SK-N-SH (cell line): ENCODE measurements around the gene TFPI. TPM values are rescaled to one million over a fixed set of nuclear protein-coding genes. Genes with fewer than 3 reads are reported as not detected.

ENCODE experiments used
- CTCF ChIA-PET: fragments of 300-600, 350-600 bp; formaldehyde crosslinking; extraction: SDS; loops from one replicate; lab custom pipeline; 2021; lab: Yijun Ruan, JAX
- POLR2A ChIA-PET: fragments of 350-600 bp; sonication (Branson Sonifier 250); formaldehyde crosslinking; extraction: SDS; loops from one replicate; lab custom pipeline; 2020; ENCODE audit warnings: antibody characterized with exemption, inconsistent platforms; lab: Yijun Ruan, JAX
- DNase-seq: peaks from one replicate; pipeline ENCODE4 v3.0.0; 2012
- H2AFZ ChIP-seq: fragments of 200-600 bp; sonication (generic); 2 replicates; pipeline ENCODE4 v1.8.1; 2016; ENCODE audit warnings: antibody characterized with exemption, mild to moderate bottlenecking, low read depth
- H3F3A ChIP-seq: fragments of 200-600 bp; sonication (generic); replicated peaks from 2 replicates; pipeline ENCODE3; 2016; ENCODE audit warnings: antibody characterized with exemption, mild to moderate bottlenecking; ENCODE audit not compliant: insufficient read depth
- H3K27ac ChIP-seq, 2 experiments: fragments of 200-500 bp in 1 of 2; fragments of 200-600 bp in 1 of 2; sonication (Bioruptor generic) in 1 of 2; sonication (generic), shearing (Covaris generic) in 1 of 2; 2 replicates each; pipeline versions ENCODE4 v1.5.1 to v1.6.1; 2014 to 2016; ENCODE audit warnings: low read depth in 2 of 2, inconsistent platforms in 1 of 2, low read length in 1 of 2, mild to moderate bottlenecking in 1 of 2, mixed read lengths in 1 of 2
- H3K27me3 ChIP-seq: fragments of 200-600 bp; sonication (generic), shearing (Covaris generic); 2 replicates; pipeline ENCODE4 v1.6.1; 2016; ENCODE audit warnings: mixed run types; ENCODE audit not compliant: insufficient read depth
- H3K36me3 ChIP-seq, 2 experiments: fragments of 200-500 bp in 1 of 2; fragments of 200-600 bp in 1 of 2; sonication (Bioruptor generic) in 1 of 2; sonication (generic) in 1 of 2; replicated peaks in 1 of 2; 2 replicates each; pipeline versions ENCODE3 to v1.5.1; 2014 to 2016; ENCODE audit warnings: low read length in 1 of 2, mild to moderate bottlenecking in 1 of 2; ENCODE audit not compliant: insufficient read depth in 2 of 2, control insufficient read depth in 1 of 2
- H3K4me1 ChIP-seq, 2 experiments: fragments of 200-500 bp in 1 of 2; fragments of 200-600 bp in 1 of 2; sonication (Bioruptor generic) in 1 of 2; sonication (generic), shearing (Covaris generic) in 1 of 2; 2 replicates each; pipeline versions ENCODE4 v1.5.1 to v1.6.1; 2014 to 2016; ENCODE audit warnings: low read depth in 1 of 2, low read length in 1 of 2, mixed run types in 1 of 2; ENCODE audit not compliant: insufficient read depth in 2 of 2, control insufficient read depth in 1 of 2
- H3K4me2 ChIP-seq: fragments of 200-600 bp; sonication (generic), shearing (Covaris generic); 2 replicates; pipeline ENCODE4 v1.6.1; 2017; ENCODE audit warnings: mixed run types
- H3K4me3 ChIP-seq, 2 experiments: fragments of 200-500 bp in 1 of 2; fragments of 200-600 bp in 1 of 2; sonication (Bioruptor generic) in 1 of 2; sonication (generic), shearing (Covaris generic) in 1 of 2; 2 replicates each; pipeline versions ENCODE4 v1.5.1 to v1.8.1; 2014 to 2016; ENCODE audit warnings: low read depth in 2 of 2, inconsistent platforms in 1 of 2, low read length in 1 of 2, mild to moderate bottlenecking in 1 of 2, mixed read lengths in 1 of 2, moderate library complexity in 1 of 2
- H3K79me2 ChIP-seq: fragments of 200-600 bp; sonication (generic); 2 replicates; pipeline ENCODE4 v1.8.1; 2017; ENCODE audit warnings: mild to moderate bottlenecking; ENCODE audit not compliant: insufficient read depth
- H3K9ac ChIP-seq: fragments of 200-600 bp; sonication (generic); 2 replicates; pipeline ENCODE4 v1.6.1; 2017; ENCODE audit warnings: mixed run types
- H3K9me2 ChIP-seq: fragments of 200-600 bp; sonication (generic); 2 replicates; pipeline ENCODE4 v1.6.1; 2017; ENCODE audit warnings: mixed run types
- H3K9me3 ChIP-seq: fragments of 200-600 bp; sonication (generic); 2 replicates; pipeline ENCODE4 v1.6.1; 2017; ENCODE audit warnings: mixed run types, mild to moderate bottlenecking, moderate library complexity
- H4K20me1 ChIP-seq: fragments of 200-600 bp; sonication (generic); 2 replicates; pipeline ENCODE4 v1.6.1; 2017; ENCODE audit warnings: mild to moderate bottlenecking, mixed run types; ENCODE audit not compliant: insufficient read depth
- CHD2 ChIP-seq: fragments of 150-350 bp; IDR thresholded peaks from 2 replicates; pipeline ENCODE4 v1.6.1; 2018; ENCODE audit warnings: low read length; ENCODE audit not compliant: partially characterized antibody
- ELF1 ChIP-seq: IDR thresholded peaks from 2 replicates; pipeline ENCODE4 v1.4.0; 2012
- EZH2phosphoT487 ChIP-seq: fragments of 200-600 bp; sonication (generic); IDR thresholded peaks from 2 replicates; pipeline ENCODE4 v1.6.1; 2017; ENCODE audit warnings: low read depth, mixed run types, mild to moderate bottlenecking, antibody characterized with exemption, moderate library complexity, borderline replicate concordance
- GABPA ChIP-seq: IDR thresholded peaks from 2 replicates; pipeline ENCODE4 v1.4.0; 2012; ENCODE audit warnings: low read depth, mild to moderate bottlenecking
- GATA2 ChIP-seq: sonication (generic); formaldehyde crosslinking; IDR thresholded peaks from 2 replicates; pipeline ENCODE4 v1.5.0; 2020; ENCODE audit warnings: mild to moderate bottlenecking, missing genetic modification reagents
- IRF3 ChIP-seq: fragments of 150-350 bp; IDR thresholded peaks from 2 replicates; pipeline ENCODE4 v1.6.1; 2016; ENCODE audit warnings: mild to moderate bottlenecking, low read depth, low read length
- JUND ChIP-seq: IDR thresholded peaks from 2 replicates; pipeline ENCODE4 v1.4.0; 2012
- MAX ChIP-seq: IDR thresholded peaks from 2 replicates; pipeline ENCODE4 v1.4.0; 2012; ENCODE audit warnings: low read depth
- NFIC ChIP-seq: IDR thresholded peaks from 2 replicates; pipeline ENCODE4 v1.4.0; 2012; ENCODE audit warnings: borderline replicate concordance
- NRF1 ChIP-seq: IDR thresholded peaks from 2 replicates; pipeline ENCODE4 v1.6.1; 2012; ENCODE audit warnings: low read depth, mild to moderate bottlenecking, low read length
- PBX3 ChIP-seq: IDR thresholded peaks from 2 replicates; pipeline ENCODE4; 2012
- POLR2AphosphoS5 ChIP-seq: IDR thresholded peaks from 2 replicates; pipeline ENCODE4 v1.6.1; 2012; ENCODE audit warnings: low read depth, low read length
- RCOR1 ChIP-seq: fragments of 150-350 bp; IDR thresholded peaks from 2 replicates; pipeline ENCODE4 v1.6.1; 2017; ENCODE audit warnings: antibody characterized with exemption, low read length
- RFX5 ChIP-seq: IDR thresholded peaks from 2 replicates; pipeline ENCODE4 v1.6.1; 2012; ENCODE audit warnings: mild to moderate bottlenecking, improper control_type of control experiment, low read length
- RXRA ChIP-seq: IDR thresholded peaks from 2 replicates; pipeline ENCODE4 v1.4.0; 2012; ENCODE audit warnings: low read depth, mild to moderate bottlenecking, borderline replicate concordance
- SIN3A ChIP-seq: IDR thresholded peaks from 2 replicates; pipeline ENCODE4 v1.6.1; 2012; ENCODE audit warnings: low read depth, mild to moderate bottlenecking, low read length, moderate library complexity, borderline replicate concordance
- SMC3 ChIP-seq: IDR thresholded peaks from 2 replicates; pipeline ENCODE4 v1.6.1; 2012; ENCODE audit warnings: low read depth, low read length, improper control_type of control experiment
- TAF1 ChIP-seq: IDR thresholded peaks from 2 replicates; pipeline ENCODE4 v1.6.1; 2012; ENCODE audit warnings: low read depth, mild to moderate bottlenecking, low read length, moderate library complexity, borderline replicate concordance
- TCF12 ChIP-seq: IDR thresholded peaks from 2 replicates; pipeline ENCODE4 v1.4.0; 2012
- TEAD4 ChIP-seq: IDR thresholded peaks from 2 replicates; pipeline ENCODE4 v1.4.0; 2012; ENCODE audit warnings: mild to moderate bottlenecking, borderline replicate concordance; ENCODE audit not compliant: insufficient read depth
- USF2 ChIP-seq: fragments of 150-350 bp; IDR thresholded peaks from 2 replicates; pipeline ENCODE4 v1.6.1; 2017; ENCODE audit warnings: antibody characterized with exemption, low read length, low read depth, borderline replicate concordance
- WGBS: methylation state at CpG from one replicate; pipeline ENCODE4 v1.1.6; 2017; ENCODE audit warnings: low lambda C conversion rate; 5-methylcytosine and 5-hydroxymethylcytosine counted together
- polyA plus RNA-seq, 3 experiments: library from polyadenylated mRNA; depleted of rRNA; stranded (reverse); fragments of >200 nt; gene quantifications; 2 replicates each; pipeline ENCODE4 v1.2.3, GENCODE V29; 2012

The TFPI gene
- polyA plus RNA-seq, 1 of the 3 experiments (the other 2 are of a cell fraction) = 2.1 TPM

- CTCF ChIA-PET = interaction anchor here (0.8 to 1.4 kb wide), 2 partner anchors 23 to 45 kb away, joined by 3 to 7 read pairs; no protein-coding TSS in a partner anchor
- Histone ChIP-seq H3F3A (peaks cover 25% of the 10 kb centered on the region), H3K27ac (no peak overlapping the region)
- TF ChIP-seq GATA2 (CRISPR knock-in tag) = no peak
- no peak for TF ChIP-seq RFX5
- no peak for TF ChIP-seq USF2
- TF ChIP-seq PBX3 = no peak
- TF ChIP-seq TEAD4 = no peak
- no peak for TF ChIP-seq GABPA
- TF ChIP-seq CHD2 = no peak
- TF ChIP-seq RXRA = no peak
- no peak for TF ChIP-seq EZH2phosphoT487
- no peak for TF ChIP-seq TCF12
- TF ChIP-seq POLR2AphosphoS5 = no peak
- no peak for TF ChIP-seq ELF1
- no peak for TF ChIP-seq SMC3
- TF ChIP-seq NRF1 = no peak
- no peak for TF ChIP-seq IRF3
- no peak for TF ChIP-seq NFIC
- TF ChIP-seq, all 33 proteins: peak for 0
- Histone ChIP-seq H2AFZ (no peak overlapping the region), H3K79me2 (no peaks in the 10 kb centered on the region), H3K4me2 (no peak overlapping the region), H4K20me1 (no peaks in the 10 kb centered on the region), H3K9ac (no peak overlapping the region), H3K9me3 (no peaks in the 10 kb centered on the region; the same call in 1 of the 2 replicates), H3K36me3 (no peaks in the 10 kb centered on the region), H3K4me1 (peaks cover 0 to 50% of the 10 kb centered on the region in 2 experiments; a peak in 2 of 4 replicates), H3K9me2 (no peaks in the 10 kb centered on the region), H3K27me3 (no peaks in the 10 kb centered on the region), H3K4me3 (no peak overlapping the region)
- DNase-seq = no peak
- POLR2A ChIA-PET = no interaction called here
- WGBS = 70% methylated on average over 16 of the region's 16 CpGs
These were observed 9.7 kb downstream of the TFPI start for GRCh38 chr2:187544371-187545080.

- no peaks in the 10 kb centered on the region for H3K36me3 ChIP-seq
- no peak overlapping the region for H2AFZ ChIP-seq
- no peaks in the 10 kb centered on the region for H3K27me3 ChIP-seq
- DNase-seq = no peak
- no peak for TF ChIP-seq JUND
- TF ChIP-seq POLR2AphosphoS5 = no peak
- no peak for TF ChIP-seq SMC3
- TF ChIP-seq MAX = no peak
- TF ChIP-seq GATA2 (CRISPR knock-in tag) = no peak
- no peak for TF ChIP-seq SIN3A
- no peak for TF ChIP-seq RCOR1
- no peak for TF ChIP-seq TAF1
- no peak for TF ChIP-seq CHD2
- no peak for TF ChIP-seq IRF3
- no peak overlapping the region for H3K9ac ChIP-seq
- no peaks in the 10 kb centered on the region; the same call in 1 of the 2 replicates for H3K9me3 ChIP-seq
- no peaks in the 10 kb centered on the region for H3K79me2 ChIP-seq
- no peaks in the 10 kb centered on the region for H3K9me2 ChIP-seq
- CTCF ChIA-PET = interaction anchor here (1.4 to 1.6 kb wide), 2 partner anchors 38 to 44 kb away, joined by 4 to 7 read pairs; no protein-coding TSS in a partner anchor
- peaks cover 25% of the 10 kb centered on the region for H3F3A ChIP-seq
- no peaks in the 10 kb centered on the region for H4K20me1 ChIP-seq
- H3K4me1 ChIP-seq = peaks cover 0 to 40% of the 10 kb centered on the region in 2 experiments; a peak in 2 of 4 replicates
- no peak overlapping the region for H3K4me3 ChIP-seq
- H3K4me2 ChIP-seq = no peak overlapping the region
- peak overlapping the region in 1 of 2 experiments; percentile 81; a peak in 2 of 4 replicates for H3K27ac ChIP-seq
- POLR2A ChIA-PET = no interaction called here
These were observed 10.7 kb downstream of the TFPI start for GRCh38 chr2:187543488-187543887.
